GM10847 (cell line): ENCODE results near the gene SPOP.

Source experiments
- POLR2A ChIP-seq: IDR thresholded peaks from 2 replicates; pipeline ENCODE4 v1.6.1; 2011; ENCODE audit not compliant: insufficient read length; ENCODE audit errors: extremely low read depth

Gene SPOP

GRCh38 chr17:49616601-49617131 lies 61.2 kb downstream of the SPOP start:
- TF ChIP-seq POLR2A, result no peak

DNA sequence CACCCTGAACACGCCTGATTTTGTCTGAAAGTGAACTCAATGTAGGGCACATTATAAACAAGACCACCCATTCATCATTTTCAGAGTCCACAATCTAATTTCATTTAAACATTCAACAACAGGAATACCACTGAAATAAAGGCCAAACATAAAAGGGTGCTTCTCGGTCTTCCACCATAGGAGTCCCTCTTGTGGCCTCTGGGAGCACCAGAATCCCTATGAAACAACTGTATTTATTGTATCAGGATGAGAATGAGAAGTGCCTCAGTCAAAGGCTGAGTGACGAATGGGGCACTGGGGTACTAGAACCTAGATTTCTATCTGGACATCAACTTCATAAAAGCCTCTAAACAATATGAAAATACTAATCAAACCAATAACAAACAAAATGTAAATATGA lies 61.8 kb downstream of the SPOP start:
- no peak for TF ChIP-seq POLR2A

GRCh38 chr17:49613182-49613800 lies 64.6 kb downstream of the SPOP start:
- no peak for TF ChIP-seq POLR2A

DNA sequence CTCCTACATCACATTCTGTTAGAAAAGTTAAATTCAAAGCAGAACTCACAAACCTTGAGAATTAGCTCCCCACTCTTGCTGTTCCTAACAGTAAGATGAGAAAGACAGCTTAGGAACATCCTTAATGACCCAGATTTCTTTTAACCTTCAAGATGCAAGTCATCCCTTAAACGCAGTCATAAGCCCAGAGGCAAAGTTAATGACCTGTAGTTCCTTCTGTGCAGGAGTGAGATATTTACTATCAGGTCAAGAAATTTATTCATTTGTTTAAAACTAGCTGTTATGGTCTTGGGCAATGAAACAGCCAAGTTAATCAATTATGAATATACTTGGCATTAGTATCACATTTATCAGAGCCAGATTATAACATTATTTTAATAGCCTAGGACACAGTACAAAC lies 65.2 kb downstream of the SPOP start:
- no peak for TF ChIP-seq POLR2A

DNA sequence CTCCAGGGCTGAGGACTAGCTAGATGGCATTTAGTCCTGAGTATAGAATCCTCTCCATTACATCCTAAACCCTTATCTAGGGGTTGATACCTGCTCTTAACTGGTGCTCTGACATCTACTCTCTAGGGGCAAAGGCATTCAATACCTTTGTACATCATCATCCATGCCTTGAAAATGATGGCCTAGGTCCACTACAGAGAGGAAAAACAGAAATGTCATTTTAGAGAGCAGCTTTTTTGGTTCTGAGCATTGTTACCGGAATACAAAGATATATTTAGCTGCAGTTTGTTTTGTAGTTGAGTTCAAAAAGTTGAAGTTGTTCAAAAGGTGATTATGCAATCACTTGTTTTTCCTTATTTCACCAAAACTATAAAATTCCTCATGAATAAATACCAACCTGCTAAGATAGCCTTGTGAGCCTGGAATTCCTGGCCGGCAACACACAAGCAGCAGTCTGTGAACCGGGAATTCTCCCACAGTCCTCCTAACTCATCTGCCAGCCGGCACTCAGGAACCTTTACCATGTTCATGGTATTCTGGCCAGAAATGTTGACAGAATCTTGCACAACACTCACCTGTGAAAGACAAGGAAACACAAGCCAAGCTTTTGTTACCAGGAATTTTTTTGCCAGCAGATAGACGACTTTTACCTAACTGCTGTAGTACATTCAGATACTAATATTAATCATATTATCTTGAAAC lies 66.9 kb downstream of the SPOP start:
- TF ChIP-seq POLR2A, result no peak

DNA sequence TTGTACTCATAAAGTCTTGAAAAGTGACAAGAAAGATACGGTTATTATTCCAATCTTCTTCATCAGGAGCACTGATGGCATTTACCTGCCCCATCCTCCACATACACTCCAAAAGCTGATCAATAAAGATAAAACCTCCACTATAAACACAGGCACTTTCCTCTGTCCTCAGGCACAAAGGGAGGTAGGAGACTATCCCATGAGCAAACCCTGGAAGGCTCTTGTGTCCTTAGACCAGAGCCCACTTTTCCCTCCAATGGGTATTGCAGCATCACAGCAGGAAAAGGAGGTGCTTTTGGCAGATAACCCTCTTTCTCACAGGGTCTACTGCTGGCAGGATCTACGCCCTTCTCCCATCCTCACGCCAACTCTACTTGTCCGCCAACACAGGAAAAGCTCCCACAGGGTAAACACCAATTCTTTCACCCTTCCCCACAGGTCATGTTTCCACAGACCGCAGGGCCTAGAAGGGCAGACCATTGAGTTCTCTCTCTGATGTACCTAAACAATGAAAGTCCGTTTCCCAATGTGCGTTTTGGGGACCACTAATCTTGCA lies 73.5 kb downstream of the SPOP start:
- TF ChIP-seq POLR2A, result no peak

- TF ChIP-seq POLR2A, result no peak
Measured at GRCh38 chr17:49603720-49604119, 74.2 kb downstream of the SPOP start.

- no peak for TF ChIP-seq POLR2A
Measured at GRCh38 chr17:49603238-49603637, 74.7 kb downstream of the SPOP start.

- no peak for TF ChIP-seq POLR2A
Measured at GRCh38 chr17:49602783-49603182, 75.1 kb downstream of the SPOP start.

- TF ChIP-seq POLR2A, result no peak
Measured at GRCh38 chr17:49600949-49601348, 76.9 kb downstream of the SPOP start.

DNA sequence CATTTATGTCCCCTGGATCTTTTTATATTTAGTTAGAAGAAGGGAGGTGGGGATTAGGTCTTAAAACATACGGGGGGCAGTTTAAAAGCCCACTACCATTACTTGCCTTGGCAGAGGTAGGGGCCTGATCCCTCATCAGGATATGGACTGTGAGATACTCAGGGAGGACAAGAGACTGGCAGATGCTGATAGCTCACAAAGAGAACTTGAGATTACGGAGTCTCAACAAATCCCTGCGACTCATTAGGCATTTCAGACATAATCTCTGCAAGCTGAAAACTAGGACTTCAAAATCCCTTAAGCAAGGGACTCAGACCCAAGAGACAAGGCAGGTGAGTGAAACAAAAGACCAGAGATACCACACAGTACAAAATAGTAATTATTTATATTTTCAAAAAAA lies 79.0 kb downstream of the SPOP start:
- TF ChIP-seq POLR2A, result no peak

- no peak for TF ChIP-seq POLR2A
Measured at GRCh38 chr17:49597928-49598655, 79.8 kb downstream of the SPOP start.

- no peak for TF ChIP-seq POLR2A
Measured at GRCh38 chr17:49597436-49597835, 80.5 kb downstream of the SPOP start.

DNA sequence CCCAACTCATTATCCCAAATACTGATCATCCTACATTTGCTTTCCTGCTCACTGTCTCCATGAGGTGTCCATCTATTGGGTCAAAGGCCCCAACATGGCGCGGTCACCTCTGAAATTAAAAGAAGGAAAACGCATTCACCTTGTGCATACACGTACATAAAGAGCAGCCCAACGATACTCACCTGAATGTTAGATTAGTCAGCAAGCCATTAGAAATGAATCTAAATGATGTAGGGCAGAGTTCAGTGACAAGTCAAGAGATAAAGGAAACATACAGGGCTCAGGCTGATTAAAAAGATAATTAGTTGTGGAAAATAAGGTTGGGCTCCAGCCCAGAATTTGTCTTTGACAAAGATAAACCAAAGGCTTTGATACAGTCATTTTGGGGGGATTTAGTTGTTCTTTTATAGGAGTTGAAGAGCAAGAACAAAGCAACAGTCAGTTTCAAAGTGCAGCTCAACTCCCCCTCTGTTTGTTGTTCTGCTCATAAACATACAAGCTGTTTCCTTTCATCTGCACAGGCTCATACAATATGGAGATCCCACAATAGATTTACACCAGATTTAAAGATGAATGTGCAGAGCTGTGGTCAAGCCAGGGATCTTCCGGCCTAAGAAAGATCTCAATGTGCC lies 81.2 kb downstream of the SPOP start:
- TF ChIP-seq POLR2A, result no peak

- TF ChIP-seq POLR2A, result no peak
Measured at GRCh38 chr17:49595980-49596379, 81.9 kb downstream of the SPOP start.
